NCI-H1694 treated with DMSO at 0.1 percent for 48 hours (cell line): ENCODE data around the gene ZNF791.
"Not testable (repeated sequence)": the region's sequence is repeated elsewhere in the genome, so short reads cannot be mapped to it uniquely, and the experiment has no call there.

Experiments used
- DNase-seq: peaks from one replicate; lab custom pipeline; 2025; lab: John Stamatoyannopoulos, UW

The ZNF791 gene

DNA sequence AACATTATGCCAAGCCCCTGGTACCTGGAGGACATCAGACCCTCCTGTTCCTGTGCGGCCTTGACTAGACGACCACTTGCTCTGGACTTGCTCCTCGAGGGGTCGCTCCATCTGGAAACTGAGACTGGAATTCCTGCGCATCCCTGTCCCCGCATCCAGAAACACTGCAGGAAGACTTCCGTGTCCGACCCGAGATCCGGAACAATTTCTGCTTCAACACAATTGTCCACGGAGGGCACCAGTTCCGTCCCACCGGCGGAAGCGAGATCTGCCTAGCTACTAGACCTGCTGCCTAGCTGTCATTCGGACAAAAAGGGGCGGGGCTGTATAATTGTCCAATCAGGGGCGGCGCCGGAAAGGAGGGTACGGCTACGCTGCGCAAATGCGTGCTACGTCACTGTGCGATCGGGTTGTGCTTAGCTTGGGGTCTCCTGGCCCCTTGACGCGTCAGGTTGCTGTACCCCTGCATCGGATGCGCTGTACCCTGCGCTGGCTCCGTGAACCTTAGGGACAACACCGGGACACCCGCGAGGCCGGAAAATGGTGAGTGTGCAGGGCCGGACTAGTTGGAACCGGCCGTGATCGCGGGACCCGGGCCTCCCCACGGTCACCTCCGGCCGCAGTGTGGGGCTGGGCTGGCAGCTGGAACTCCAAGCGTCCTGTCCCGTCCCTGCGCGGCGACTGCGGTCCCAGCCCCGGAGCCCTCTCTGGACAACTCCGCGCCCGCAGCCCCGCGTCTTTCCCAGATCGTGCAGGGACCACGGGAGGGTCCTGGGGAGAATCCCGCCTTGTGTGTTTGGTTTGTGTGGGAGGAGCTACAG lies at the start of gene ZNF791, which contains the start of gene ZNF490:
Gene ZNF791 (plus strand): TSS at position 381 of the 821 bp plus-strand sequence. CDS start 160 bp downstream, at position 541.
Gene ZNF490 (minus strand): TSS at position 274 of the 821 bp plus-strand sequence. CDS start 133 bp downstream, at position 141.
- peak; percentile 93 for DNase-seq

- peak; percentile 50 for DNase-seq
Observed at GRCh38 chr19:12564016-12564664, 46.6 kb upstream of the ZNF791 start.

GRCh38 chr19:12566380-12566779 lies 44.3 kb upstream of the ZNF791 start:
- DNase-seq: not testable (repeated sequence)

GRCh38 chr19:12567951-12568350 lies 42.8 kb upstream of the ZNF791 start:
- DNase-seq: no peak

DNA sequence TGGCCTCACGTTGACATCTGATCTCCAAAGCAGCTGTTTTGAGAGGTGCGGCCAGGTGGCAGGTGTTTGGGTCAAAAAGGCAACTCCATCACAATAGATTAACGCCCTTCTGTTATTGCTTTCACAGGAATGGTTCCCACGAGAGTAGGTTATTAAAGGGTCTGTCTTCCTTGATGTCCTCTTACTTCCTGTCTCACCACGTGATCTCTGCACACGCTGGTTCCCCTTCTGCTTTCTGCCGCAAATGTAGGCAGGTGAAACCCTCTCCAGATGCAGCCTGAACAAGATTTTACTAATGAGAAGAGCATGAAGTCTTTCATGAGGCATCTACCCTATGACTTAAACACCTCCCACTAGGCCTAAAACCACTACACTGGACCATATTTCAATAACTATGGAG lies 36.7 kb upstream of the ZNF791 start:
- DNase-seq: no peak

- DNase-seq: no peak
Observed at GRCh38 chr19:12578641-12579040, 32.1 kb upstream of the ZNF791 start.

GRCh38 chr19:12580180-12580694 lies 30.5 kb upstream of the ZNF791 start:
- DNase-seq: no peak

DNA sequence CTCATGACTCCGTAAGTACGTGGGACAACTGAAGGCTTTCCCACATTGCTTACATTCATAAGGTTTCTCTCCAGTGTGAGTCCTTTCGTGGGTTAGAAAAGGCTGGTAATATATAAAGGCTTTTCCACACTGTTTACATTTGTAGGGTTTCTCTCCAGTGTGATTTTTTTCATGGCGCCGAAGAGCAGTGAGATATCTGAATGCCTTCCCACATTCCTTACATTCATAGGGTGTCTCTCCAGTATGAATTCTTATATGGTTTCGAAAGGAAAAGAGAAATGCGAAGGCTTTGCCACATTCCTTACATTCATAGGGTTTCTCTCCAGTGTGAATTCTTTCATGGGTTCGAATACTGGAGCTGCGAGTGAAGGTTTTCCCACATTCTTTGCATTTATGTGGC lies 29.6 kb upstream of the ZNF791 start:
- DNase-seq: no peak

DNA sequence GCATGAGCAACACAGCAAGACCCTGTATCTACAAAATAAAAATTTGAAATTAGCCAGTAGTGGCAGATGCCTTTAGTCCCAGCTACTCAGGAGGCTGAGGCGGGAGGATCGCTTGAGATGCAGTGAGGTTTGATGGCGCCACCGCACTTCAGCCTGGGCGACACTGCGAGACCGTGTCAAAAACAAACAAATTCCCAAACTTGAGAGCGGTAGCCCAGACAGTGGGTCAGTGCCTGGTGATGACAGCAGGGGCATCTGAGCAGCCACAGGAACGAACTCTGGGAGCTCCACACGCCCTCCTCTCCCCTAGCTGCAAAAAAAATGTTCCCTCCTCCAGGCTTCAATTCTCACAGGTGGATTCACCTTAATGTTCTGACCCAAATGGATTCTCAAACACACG lies 14.2 kb upstream of the ZNF791 start:
- no peak for DNase-seq

DNA sequence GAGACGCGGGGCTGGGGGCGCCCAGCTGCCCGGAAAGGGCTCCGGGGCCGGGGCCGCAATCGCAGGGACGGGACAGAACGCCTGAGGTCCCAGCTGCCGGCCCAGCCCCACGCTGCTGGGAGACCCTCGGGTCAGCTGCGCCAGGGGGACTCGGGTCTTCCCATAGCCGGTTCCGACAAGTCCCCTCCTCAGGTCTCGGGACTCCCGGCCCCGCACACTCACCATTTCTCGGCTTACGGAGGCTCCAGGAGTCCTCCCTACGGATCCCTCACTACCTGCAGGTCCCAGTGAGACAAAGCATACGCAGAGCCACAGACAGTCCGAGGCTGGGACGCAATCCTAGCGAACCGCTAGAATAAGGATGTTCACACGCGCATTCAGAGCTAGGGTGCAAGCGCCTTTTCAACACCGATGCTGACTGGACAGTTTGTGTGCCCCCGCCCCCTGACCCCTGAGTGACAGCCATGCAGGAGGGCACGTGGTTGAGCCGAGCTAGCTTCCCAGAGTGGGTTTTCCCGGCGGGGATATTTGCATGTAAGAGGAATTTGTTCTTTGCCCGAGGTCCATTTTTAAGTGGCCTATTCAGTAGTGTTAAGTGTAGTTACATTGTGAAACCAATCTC lies 13.7 kb upstream of the ZNF791 start:
- no peak for DNase-seq

GRCh38 chr19:12597594-12597993 lies 13.1 kb upstream of the ZNF791 start:
- DNase-seq: no peak

- no peak for DNase-seq
Observed at GRCh38 chr19:12603714-12604113, 7.0 kb upstream of the ZNF791 start.

DNA sequence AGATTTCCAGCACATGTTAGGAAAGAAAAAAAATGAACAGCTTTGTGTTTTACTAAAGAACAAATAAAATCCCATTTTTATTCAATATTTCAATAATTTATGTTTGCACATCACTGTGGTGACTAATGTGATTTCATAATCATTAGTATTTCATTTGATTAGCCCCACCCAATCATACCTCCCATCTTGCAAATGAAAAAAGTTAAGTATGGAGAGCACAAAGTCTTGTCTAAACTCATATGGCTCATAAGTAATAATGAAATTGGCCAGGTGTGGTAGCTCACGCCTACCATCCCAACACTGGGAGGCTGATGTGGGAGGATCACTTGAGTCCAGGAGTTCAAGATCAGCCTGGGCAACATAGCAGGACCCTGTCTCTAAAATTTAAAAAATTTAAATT lies 3.9 kb upstream of the ZNF791 start:
- no peak for DNase-seq

DNA sequence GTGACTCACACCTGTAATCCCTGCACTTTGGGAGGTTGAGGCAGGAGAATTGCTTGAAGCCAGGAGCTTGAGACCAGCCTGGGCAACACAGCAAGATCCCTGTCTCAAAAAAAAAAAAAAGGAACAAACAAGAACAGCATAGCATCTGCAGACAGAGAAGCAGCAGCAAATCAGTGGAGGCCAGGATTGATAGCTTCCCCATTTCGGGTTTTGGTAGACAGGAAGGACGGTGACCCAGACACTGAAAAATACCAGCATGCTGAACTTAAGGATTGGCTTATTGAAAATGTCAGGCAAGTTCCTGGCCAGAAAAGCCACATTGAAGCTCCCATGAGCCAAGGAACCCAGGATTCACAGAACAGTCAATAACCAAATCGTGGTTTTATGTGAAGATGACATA lies 3.1 kb upstream of the ZNF791 start:
- no peak for DNase-seq

DNA sequence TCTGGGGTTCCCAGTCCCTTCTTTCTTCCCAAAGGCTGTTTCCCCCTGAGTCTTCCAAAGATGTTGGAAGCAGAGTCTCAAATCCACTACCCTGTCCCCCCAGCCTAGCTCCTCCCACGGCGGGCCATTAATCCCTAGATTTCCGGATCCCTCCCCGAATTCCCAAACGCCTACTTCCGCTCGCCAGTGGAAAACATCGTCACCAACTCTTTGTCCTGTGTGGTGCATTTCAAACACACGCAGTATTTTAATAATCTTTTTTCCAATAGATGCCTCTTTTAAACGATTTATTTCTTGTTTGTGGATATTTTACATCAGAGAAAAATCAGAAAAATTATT lies 610 bp downstream of the ZNF791 start:
- DNase-seq: peak; percentile 22

GRCh38 chr19:12617646-12618045 lies 6.9 kb downstream of the ZNF791 start:
- DNase-seq: no peak

GRCh38 chr19:12621253-12622024 lies 10.7 kb downstream of the ZNF791 start:
- not testable (repeated sequence) for DNase-seq

GRCh38 chr19:12623361-12624031 lies 12.8 kb downstream of the ZNF791 start:
- no peak for DNase-seq

DNA sequence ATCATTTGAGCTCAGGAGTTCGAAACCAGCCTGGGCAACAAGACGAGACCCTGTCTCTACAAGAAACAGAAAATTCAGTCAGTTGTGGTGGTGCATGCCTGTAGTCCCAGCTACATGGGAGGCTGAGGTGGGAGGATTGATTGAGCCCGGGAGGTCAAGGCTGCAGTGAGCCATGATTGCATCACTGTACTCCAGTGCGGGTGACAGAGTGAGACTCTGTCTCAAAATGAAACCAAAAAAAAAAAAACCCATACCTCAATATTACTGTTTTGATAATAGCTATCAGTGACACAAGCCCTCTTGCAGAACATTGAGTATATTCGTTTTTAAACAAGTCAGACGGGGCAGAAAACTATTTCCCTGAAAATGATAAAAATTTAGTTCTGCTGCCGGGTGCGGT lies 16.2 kb downstream of the ZNF791 start:
- no peak for DNase-seq

- no peak for DNase-seq
Observed at GRCh38 chr19:12628040-12629022, 17.6 kb downstream of the ZNF791 start.
